Vagina (tissue), 2 donors: ENCODE measurements around the gene PTGFRN.

ENCODE experiments used
- POLR2A ChIP-seq, 2 donors: fragments of 450-650 bp; IDR thresholded peaks; one replicate each; pipeline ENCODE4 v1.6.1; 2017; ENCODE audit warnings: antibody characterized with exemption in 2 of 2, mild to moderate bottlenecking in 2 of 2, moderate library complexity in 2 of 2
- POLR2AphosphoS5 ChIP-seq, 2 donors: sonication (generic); formaldehyde crosslinking; IDR thresholded peaks; one replicate each; pipeline ENCODE4 v1.9.0; 2017; ENCODE audit warnings: antibody characterized with exemption in 2 of 2, mild to moderate bottlenecking in 2 of 2, low read depth in 1 of 2; ENCODE audit not compliant: insufficient read depth in 1 of 2
- TF ChIP-seq, protein P1 (sequence below), 3 experiments: fragments of 450-650 bp in 2 of 3; fragments of 200-600 bp in 1 of 3; sonication (generic) in 1 of 3; IDR thresholded peaks; one replicate each; pipeline ENCODE4 v1.5.1; 2017 to 2019; ENCODE audit warnings: antibody characterized with exemption in 3 of 3, mild to moderate bottlenecking in 2 of 3, moderate library complexity in 2 of 3

DNA sequence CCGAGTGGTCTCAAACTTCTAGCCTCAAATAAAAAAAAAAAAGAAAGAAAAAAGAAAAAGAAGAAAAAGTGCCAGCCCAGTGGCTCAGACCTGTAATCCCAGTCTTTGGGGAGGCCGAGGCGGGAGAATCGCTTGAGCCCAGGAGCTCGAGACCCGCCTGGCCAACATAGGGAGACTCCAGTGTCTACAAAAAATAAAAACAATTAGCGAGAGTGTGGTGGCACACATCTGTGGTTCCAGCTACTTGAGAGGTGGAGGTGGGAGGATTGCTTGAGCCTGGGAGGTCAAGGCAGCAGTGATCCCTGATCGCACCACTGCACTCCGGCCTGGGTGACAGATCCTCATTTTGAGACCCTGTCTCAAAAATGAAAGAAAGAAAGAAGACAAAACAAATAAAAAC lies 1.4 kb upstream of the PTGFRN start:
- TF ChIP-seq, protein P1, sequence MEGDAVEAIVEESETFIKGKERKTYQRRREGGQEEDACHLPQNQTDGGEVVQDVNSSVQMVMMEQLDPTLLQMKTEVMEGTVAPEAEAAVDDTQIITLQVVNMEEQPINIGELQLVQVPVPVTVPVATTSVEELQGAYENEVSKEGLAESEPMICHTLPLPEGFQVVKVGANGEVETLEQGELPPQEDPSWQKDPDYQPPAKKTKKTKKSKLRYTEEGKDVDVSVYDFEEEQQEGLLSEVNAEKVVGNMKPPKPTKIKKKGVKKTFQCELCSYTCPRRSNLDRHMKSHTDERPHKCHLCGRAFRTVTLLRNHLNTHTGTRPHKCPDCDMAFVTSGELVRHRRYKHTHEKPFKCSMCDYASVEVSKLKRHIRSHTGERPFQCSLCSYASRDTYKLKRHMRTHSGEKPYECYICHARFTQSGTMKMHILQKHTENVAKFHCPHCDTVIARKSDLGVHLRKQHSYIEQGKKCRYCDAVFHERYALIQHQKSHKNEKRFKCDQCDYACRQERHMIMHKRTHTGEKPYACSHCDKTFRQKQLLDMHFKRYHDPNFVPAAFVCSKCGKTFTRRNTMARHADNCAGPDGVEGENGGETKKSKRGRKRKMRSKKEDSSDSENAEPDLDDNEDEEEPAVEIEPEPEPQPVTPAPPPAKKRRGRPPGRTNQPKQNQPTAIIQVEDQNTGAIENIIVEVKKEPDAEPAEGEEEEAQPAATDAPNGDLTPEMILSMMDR (IDR thresholded peaks at IDR 0.05), result no peak
- TF ChIP-seq POLR2A (IDR thresholded peaks at IDR 0.05), result no peak
- TF ChIP-seq POLR2AphosphoS5 (IDR thresholded peaks at IDR 0.05; ENCODE audit: insufficient read depth in 1 of 2, low read depth in 1 of 2), result no peak
